Esophagus squamous epithelium (tissue), 4 donors: Measurements from ENCODE around the gene SNORC.

Experiments
- POLR2A ChIP-seq, 4 donors: fragments of 450-650 bp; IDR thresholded peaks; one replicate each; pipeline ENCODE4 v1.6.1; 2017; ENCODE audit warnings: antibody characterized with exemption in 4 of 4, mild to moderate bottlenecking in 4 of 4, moderate library complexity in 3 of 4
- TF ChIP-seq, protein P1 (sequence below), 6 experiments: fragments of 450-650 bp in 4 of 6; fragments of 200-600 bp in 2 of 6; sonication (generic) in 2 of 6; IDR thresholded peaks; one replicate each; pipeline ENCODE4 v1.5.1; 2016 to 2019; ENCODE audit warnings: antibody characterized with exemption in 6 of 6, mild to moderate bottlenecking in 4 of 6, moderate library complexity in 4 of 6

DNA sequence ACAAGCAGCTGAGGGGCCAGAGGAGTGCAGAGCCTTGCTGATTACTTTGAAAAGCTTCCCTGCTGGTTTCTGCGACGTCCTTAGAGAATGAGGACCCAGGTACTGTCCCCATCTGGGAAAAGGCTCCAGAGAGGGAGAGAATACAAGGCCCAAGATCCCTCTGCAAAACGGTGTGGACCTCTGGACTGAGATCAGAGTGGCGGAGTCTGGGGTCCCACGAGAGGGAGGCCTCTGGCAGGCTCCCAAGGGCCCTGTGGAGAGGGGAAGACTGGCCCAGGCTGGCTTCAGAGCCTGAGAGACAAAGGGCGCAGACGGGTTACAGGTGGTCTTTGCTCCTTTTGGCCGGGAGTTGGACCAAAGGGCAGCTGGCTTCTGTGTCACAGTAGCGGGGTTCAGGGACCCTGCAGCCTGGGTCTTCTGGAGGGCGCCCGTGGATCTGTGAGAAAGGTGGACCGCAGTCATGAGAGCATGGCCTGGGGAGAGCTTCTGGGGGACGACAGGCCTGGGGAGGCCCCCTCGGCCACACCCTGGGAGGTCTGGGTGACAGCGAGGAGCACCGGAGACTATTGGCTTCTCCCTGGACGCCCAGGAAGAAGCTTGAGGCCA lies 805 bp downstream of the SNORC start:
- TF ChIP-seq, protein P1, sequence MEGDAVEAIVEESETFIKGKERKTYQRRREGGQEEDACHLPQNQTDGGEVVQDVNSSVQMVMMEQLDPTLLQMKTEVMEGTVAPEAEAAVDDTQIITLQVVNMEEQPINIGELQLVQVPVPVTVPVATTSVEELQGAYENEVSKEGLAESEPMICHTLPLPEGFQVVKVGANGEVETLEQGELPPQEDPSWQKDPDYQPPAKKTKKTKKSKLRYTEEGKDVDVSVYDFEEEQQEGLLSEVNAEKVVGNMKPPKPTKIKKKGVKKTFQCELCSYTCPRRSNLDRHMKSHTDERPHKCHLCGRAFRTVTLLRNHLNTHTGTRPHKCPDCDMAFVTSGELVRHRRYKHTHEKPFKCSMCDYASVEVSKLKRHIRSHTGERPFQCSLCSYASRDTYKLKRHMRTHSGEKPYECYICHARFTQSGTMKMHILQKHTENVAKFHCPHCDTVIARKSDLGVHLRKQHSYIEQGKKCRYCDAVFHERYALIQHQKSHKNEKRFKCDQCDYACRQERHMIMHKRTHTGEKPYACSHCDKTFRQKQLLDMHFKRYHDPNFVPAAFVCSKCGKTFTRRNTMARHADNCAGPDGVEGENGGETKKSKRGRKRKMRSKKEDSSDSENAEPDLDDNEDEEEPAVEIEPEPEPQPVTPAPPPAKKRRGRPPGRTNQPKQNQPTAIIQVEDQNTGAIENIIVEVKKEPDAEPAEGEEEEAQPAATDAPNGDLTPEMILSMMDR (IDR thresholded peaks at IDR 0.05): no peak
- no peak for TF ChIP-seq POLR2A (IDR thresholded peaks at IDR 0.05)
